Stimulated activated CD8-positive, alpha-beta memory T cell treated with anti-CD3 and anti-CD28 coated beads, Interleukin-12 subunit alpha, Interleukin-12 subunit beta, amount 100 ng/mL, for 1 hour (primary cell): ENCODE measurements around the gene HUNK.
"Not testable (repeated sequence)": the region's sequence is repeated elsewhere in the genome, so short reads cannot be mapped to it uniquely, and the experiment has no call there.

Experiments
- DNase-seq: peaks from one replicate; pipeline ENCODE4 v3.0.0-alpha.2; 2020; ENCODE audit warnings: low read depth

Gene HUNK

DNA sequence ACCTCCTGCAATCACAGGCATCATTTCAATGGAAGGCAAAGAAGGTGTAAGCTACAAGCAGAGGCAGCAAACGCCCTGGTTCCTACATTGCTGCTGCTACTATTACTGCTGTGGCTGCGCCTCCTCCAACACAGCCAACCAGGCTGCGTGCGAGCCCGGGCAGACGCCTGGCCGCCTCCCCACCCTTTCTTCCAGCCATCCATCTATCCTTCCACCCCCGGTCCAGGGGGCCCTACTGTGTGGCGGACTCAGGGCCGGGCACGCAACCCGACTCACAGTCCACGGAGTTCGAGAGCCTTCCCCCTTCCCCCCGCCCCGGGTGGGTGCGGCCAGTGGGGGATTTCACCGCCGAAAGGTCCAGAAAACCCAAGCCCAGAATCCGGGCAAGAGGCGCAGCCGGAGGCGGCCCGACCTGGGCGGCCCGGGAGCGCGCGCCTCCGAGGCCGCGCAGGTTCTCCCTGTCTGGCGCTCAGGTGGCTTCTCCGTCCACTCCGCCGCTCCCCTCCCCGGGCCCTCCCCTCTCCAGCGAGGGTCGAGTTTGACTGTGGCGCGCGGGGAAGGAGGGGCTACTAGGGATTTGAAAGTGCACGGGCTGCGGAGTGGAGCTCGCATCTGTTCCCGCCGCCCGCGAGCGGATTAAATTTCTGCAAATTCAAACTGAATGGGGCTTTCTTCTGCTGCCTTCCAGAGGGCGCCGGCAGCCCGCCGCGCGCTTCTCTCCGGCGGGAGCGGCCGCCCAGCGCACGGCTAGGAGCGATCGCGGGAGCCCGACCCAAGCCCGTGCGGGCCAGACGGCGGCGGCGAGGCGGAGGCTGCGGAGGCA is at the start of gene HUNK:
Gene HUNK, plus strand, starts transcription at position 569 of the 823 bp plus-strand sequence. CDS start 655 bp downstream, outside the sequence.
- DNase-seq = no peak

DNA sequence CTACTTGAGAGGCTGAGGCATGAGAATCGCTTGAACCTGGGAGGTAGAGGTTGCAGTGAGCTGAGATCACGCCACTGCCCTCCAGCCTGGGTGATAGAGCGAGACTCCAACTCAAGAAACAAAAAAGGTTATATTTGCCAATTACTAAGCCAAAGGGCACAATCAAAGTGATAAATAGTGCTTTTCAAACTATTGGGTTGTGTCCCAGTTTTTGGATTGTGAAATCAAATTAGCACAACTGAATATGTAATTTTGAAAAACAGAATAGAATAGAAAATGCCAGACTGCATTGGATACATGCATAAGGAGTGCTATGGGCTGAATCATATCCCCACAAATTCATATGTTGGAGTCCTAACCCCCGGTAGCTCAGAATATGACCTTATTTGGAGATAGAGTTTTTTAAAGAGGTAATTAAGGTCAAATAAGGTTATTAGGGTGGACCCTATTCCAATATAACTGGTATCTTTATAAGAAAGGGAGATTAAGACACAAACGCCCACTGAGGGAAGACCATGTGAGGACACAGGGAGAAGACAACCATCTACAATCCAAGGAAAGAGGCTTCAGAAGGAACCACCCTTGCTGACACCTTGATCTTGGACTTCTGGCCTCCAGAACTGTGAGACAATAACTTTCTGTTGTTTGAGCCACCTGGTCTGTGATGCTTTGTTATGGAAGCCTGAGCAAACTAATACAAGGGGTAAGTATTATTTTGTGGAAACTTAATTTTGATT is 42.9 kb upstream of the HUNK start:
- no peak for DNase-seq

DNA sequence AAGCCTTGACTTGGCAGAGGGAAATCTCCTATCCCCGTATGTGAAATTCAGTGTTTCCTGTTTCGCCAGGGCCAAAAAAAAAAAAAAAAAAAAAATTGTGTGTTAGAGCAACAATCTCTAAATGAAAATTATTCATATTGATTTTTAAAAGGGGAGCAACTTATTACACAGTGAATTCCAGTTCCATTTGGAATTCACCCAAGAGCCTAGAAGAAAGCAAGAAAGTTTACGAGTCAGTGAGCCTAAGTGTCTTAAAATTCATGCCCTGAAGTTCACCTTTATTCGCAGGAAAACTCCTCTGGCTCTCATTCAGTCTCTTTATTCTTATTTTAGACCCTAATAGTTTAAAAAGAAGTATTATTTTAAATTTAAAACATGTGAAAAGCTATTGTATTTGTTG is 42.1 kb upstream of the HUNK start:
- DNase-seq = no peak

DNA sequence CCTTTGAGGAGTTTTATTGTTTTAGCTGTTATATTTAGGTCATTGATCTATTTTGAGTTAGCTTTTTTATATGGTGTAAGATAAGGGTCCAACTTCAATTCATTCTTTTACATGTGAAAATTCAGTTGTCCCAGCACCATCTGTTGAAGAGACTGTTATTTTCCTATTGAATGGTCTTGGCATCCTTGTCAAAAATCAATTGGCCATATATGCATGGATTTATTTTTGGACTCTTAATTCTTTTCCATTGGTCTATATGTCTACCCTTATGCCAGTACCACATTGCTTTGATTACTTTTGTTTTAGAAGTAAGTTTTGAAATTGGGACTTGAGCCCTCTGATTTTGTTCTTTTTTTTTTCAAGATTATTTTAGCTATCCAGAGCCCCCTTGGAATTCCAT is 35.8 kb upstream of the HUNK start:
- no peak for DNase-seq

DNA sequence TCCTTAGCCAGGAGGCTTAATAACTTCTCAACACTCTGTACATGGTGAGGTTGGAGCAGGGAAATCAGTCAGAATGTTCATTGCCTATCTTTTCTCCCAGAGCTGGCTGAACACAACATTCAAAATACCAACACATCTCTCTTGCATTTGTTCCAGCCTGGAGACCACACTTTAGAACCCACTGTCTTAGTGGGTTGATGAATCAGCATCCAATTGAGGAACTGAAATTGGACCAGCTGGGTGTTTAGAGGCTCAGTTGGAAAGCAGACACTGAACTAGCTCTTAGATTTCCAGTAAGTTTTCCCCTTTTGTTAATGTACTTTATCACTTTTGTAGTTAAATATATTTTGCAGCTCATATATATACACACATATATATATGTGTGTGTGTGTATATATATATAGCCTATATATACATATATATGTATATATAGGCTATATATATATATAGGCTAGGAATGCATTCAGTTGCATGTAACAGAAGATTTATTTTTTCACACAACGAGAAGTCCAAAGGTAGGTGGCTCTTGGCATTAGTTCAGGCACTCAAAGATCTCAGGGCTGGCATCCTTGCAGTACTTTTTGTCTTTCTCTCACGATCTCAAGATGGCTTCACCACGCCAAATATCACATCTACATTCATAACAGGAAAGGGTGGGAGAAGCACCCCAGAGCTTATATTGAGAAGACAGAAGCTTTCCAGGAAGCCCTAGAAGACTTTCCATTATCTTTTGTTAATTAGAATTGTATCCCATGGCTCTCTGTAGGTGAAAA is 35.0 kb upstream of the HUNK start:
- DNase-seq = no peak

DNA sequence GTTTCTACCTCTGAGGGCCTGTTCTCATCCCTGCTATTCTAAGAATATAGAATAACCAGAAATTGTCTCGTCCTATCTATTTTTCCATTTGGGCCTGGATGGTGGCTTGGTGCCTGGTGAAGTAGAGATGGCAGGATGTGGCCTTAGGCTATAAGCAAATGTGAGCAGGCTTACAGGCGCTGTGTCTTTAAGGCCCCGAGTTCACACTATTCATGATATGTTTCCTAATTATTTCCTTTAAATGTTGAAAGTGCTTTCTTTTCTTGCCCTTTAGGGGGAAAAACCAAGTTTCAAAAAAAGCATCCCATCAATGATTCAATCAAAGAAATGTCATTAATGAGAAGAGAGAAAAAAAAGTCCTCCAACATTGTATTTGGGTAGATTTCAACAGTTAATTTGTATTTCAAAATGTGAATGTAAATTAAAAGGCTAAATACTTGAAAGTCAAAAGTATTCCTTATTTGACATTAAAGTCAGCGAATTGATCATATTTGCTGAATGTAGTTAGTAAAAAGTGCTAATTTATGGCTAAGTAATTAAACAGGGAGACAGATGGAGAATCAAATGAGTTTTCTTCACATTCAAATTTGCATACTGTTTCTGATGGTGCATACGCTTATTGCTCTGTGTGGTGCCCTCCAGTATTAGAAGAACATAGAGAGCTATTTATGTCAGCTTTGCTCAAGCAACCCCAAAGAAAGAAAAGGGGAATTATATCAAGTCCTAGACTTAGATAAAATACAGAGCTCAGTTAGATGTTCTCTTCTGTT is 34.0 kb upstream of the HUNK start:
- DNase-seq = no peak

GRCh38 chr21:31844206-31844605 is 28.6 kb upstream of the HUNK start:
- DNase-seq = no peak

GRCh38 chr21:31845151-31845729 is 27.6 kb upstream of the HUNK start:
- DNase-seq = no peak

DNA sequence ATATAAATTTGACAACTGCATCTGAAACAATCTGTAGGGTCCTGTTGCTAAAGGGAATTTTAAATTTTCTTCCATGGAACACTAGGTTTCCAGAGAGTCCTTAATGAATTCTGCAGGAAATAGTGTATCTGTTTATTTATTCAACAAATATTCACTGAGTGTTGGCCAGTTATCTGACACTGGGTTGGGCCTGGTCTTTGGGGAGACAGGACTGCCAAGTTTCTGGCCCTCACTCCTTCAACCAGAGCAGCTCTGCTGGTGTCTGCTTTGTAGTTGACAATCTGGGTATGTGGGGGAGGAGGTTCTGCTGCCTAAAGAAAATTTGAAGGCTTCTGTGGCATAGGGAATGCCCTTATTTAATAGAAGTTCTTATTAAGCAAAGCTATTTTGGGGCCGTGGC is 26.1 kb upstream of the HUNK start:
- no peak for DNase-seq

DNA sequence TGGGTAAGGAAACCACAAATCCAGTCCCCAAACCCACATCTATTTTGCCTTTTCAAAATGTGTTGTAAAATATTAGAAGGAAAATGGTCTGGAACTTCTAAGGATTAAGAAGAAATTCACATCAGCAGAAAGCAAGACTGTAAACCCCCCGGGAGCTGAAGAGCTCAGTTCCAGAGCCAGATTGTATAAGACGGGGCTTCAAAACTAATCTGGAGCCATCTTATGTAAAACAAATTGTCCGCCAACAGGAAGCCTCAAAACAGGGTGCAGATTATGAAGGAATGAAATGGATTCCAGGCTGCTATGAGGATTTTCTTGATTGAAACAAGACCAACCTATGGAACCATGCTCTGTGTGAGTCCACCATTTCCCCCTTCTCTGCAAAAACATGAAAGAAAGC is 25.1 kb upstream of the HUNK start:
- DNase-seq = no peak

DNA sequence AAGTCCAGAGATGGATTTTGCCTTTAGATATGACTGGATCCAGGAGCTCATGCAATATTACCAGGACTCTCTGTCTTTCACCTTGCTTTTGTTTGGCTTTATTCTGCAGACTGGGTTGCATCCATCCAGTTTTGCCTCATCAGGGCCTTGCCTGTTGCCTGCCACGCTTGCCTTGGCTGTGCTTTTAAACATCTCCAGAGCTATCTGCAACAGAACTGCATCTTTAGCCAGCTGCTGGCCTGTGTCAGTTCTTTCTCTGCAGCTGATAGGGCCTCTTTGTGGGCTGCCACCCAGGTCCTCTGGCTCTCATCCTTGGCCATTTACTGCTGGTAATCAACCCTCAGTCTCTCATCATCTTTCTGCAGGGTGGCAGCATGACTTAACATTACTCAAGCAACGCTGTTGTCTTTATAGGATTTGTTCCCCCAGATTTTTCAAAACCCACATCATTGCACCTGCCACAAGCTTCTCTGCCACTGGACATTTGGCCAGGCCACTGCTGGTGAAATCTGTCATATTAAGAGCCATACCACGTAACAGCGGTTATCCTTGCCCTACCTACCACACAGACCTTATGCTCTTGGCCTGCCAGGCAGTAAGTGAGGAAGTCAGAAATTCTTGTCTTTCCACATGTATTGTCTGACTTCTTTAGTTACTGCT is 24.4 kb upstream of the HUNK start:
- DNase-seq = no peak

GRCh38 chr21:31850886-31851285 is 21.9 kb upstream of the HUNK start:
- no peak for DNase-seq

DNA sequence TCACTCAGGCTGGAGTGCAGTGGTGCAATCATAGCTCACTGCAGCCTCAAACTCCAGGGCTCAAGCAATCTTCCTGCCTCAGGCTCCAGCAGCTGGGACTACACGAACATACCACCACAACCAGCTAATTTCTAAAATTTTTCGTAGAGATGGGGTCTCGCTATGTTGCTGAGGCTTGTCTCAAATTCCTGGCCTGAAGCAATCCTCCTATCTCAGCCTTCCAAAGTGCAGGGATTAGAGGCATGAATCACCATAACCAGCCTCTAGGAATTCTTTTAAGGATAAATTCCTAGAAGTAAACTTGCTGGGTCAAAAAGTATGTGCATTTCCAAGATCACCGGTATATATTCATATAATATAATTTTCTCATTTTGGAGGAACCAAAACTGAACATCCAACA is 17.6 kb upstream of the HUNK start:
- DNase-seq = no peak

GRCh38 chr21:31857096-31857495 is 15.7 kb upstream of the HUNK start:
- no peak for DNase-seq

DNA sequence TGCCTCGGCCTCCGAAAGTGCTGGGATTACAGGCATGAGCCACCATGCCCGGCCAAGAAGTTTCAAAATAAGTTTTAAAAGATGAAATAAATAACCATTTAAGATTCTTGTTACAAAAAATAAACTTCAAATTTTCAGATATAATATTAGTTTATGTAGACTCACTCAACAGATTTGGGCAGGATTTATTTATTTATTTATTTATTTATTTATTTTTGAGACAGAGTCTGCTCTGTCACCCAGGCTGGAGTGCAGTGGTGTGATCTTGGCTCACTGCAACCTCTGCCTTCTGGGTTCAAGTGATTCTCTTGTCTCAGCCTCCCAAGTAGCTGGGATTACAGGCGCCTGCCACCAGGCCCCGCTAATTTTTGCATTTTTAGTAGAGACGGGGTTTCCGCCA is 15.2 kb upstream of the HUNK start:
- not testable (repeated sequence) for DNase-seq

- no peak for DNase-seq
Measured at GRCh38 chr21:31860851-31861250, 12.0 kb upstream of the HUNK start.

DNA sequence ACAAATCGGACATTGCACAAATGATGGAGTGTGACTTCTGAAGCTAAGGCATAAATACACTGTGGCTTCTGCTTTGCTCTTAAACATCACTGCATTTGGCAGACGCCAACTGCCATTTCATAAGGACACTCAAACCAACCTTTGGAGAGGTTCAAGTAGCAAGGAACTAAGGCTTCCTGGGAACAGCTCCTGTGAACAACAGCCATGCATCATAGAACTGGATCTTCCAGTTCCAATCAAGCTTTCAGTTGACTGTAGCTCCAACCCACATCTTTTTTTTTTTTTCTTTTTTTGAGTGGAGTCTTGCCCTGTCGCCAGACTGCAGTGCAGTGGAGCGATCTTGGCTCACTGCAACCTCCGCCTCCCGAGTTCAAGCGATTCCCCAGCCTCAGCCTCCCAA is 10.7 kb upstream of the HUNK start:
- no peak for DNase-seq

GRCh38 chr21:31865429-31865970 is 7.3 kb upstream of the HUNK start:
- DNase-seq = no peak

DNA sequence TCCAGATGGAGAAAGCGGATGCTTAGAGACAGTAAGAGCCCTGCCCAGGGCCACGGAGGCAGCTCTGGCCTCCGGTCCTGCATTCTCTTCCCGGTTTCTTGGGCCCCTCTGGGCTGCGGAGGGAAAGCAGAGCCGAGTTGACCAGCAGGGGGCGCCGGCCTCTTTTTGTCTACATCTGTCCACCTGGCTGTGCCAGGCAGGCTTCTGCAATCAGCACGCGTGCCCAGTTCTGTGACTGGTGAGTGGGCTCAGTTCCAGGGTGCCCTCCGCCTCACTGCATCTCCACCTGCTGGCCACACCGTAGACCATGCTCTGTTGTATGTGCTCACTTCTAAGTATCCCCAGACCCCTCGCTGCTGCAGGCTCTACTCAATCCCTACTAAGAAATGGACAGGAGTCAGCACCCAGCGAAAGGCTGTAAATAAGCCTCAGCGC is 6.7 kb upstream of the HUNK start:
- peak; percentile 42 for DNase-seq

GRCh38 chr21:31869750-31870149 is 3.1 kb upstream of the HUNK start:
- DNase-seq = no peak
